Left hindlimb (tissue), 1 donor: Measurements from ENCODE around the gene UBE2R2.
"Not testable (repeated sequence)": the region's sequence is repeated elsewhere in the genome, so short reads cannot be mapped to it uniquely, and the experiment has no call there.

Experiments
- DNase-seq: peaks from one replicate; pipeline ENCODE4 v3.0.0-alpha.2; 2018

Gene UBE2R2

GRCh38 chr9:33932078-33932807 is 115.3 kb downstream of the UBE2R2 start:
- no peak for DNase-seq

DNA sequence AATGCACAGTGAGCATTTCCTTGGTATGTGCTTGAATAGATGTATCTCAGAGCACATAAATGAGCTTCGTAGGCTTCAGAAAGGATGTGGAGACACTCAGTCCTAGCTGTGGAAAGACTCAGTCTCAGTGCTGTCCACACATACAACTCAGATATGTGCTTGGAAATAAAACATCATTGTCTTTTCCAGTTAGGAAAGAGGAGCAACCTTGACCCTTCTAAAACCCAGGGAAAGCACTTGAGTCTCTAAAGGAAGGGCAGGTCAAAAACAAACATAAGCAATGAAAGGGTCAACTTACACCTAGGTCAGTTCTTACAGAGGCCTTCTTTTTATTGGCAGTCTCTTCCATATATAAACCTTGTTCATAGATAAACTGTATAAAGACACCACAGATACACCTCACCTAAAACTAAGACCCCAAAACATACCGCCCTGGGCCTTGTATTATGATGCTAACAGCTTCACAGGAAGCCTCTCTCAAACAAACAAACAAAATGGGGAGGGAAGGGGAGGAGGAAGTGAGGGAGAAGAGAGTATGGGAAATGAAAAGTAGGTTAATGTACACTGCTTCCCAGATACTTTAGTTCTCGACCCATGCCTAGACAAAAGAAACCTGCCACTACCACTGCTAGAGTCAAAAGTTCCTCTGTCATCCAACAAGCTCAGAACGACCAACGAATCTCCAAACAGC is 117.4 kb downstream of the UBE2R2 start:
- DNase-seq = no peak

DNA sequence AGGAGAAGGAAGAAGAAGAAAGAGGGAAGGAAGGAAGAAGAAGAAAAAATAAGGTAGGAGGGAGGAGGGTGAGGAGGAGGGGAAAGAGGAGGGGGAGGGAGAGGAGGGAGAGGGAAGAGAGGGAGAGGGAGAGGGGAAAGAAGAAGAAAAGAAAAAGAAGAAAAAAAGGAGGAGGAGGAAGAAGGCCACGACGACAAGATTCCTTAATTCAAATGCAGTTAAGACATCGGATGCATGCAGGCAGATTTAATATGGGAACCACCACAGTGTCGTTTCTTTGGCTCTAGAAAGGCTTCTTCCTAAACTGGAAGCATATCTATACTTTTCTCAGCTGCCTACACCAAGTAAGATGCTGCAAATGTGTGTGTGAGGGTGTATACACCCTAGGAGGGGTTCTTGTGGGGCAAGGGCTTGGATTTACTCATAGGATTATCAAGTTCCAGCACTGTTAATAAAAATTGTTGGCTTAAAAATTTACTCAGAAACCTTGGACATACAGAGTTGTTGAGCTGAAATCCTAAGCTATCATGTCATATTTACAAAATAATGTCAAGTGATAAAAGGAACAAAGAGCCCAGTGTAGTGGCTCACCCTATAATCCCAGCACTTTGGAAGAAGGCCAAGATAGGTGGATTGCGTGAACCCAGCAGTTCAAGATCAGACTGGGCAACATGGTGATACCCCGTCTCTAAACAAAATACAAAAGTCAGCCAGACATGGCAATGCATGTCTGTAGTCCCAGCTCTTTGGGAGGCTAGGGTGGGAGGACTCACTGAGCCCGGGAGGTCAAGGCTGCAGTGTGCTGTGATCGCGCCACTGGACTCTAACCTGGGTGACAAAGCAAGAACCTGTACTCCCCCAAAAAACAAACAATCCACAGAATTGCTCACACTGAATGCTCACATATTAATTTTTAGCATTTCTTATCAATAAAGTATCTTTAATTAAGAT is 123.2 kb downstream of the UBE2R2 start:
- DNase-seq = no peak

GRCh38 chr9:33942471-33943083 is 125.6 kb downstream of the UBE2R2 start:
- no peak for DNase-seq

GRCh38 chr9:33943389-33943788 is 126.4 kb downstream of the UBE2R2 start:
- DNase-seq = no peak

DNA sequence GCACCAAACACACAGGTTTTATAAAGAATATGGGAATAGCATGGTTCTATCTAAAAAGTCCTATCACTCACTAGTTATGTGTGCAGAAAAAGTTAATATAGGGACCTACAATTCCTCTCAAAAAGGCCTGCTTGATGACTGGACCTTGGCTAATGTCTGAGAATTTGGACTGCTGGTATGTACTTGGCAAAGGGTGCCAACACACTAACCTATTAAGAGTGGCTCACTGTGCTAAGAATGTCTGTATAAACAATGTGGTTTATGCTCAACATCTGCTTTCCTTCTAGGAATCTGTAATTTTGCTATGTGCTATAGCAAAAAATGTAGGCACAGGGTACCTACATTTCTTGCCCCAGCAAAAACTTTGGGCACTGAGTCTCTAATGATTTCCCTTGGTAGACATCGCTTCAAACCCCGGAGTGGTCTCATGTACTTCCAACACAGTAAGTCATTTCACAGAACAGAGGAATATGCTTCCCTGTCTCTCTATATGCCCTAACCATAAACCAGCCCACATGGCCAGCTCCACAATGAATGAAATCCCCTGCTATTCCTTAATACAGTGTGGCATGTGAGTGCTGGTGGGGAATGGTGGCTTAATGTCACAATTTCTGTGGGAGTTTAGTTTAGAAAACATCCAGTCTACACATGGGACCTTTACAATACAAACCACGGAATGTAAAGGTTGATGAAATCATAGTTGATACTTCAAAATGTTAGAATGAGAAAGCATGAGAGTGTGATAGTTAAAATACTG is 130.0 kb downstream of the UBE2R2 start:
- DNase-seq = no peak

GRCh38 chr9:33950371-33950770 is 133.4 kb downstream of the UBE2R2 start:
- DNase-seq = no peak

- no peak for DNase-seq
These were observed 135.1 kb downstream of the UBE2R2 start for GRCh38 chr9:33952066-33952465.

DNA sequence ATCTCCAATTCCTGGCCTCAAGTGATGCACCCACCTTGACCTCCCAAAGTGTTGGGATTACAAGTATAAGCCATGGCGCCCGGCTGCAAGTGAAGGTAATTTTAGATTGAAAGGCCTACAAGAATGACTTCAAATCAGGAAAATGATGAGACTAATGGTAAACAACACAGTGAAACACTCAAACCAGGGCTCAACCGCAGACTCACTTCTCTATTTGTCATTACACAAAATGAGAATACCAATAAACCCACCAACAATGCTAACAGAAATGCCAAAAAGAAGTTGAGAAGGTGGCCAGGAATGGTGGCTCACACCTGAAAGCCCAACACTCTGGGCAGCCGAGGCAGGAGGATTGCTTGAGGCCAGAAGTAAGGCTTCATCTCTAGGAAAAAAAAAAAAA is 139.6 kb downstream of the UBE2R2 start:
- DNase-seq = no peak

- DNase-seq = no peak
These were observed 142.8 kb downstream of the UBE2R2 start for GRCh38 chr9:33959725-33960124.

GRCh38 chr9:33962468-33962867 is 145.5 kb downstream of the UBE2R2 start:
- DNase-seq = not testable (repeated sequence)

DNA sequence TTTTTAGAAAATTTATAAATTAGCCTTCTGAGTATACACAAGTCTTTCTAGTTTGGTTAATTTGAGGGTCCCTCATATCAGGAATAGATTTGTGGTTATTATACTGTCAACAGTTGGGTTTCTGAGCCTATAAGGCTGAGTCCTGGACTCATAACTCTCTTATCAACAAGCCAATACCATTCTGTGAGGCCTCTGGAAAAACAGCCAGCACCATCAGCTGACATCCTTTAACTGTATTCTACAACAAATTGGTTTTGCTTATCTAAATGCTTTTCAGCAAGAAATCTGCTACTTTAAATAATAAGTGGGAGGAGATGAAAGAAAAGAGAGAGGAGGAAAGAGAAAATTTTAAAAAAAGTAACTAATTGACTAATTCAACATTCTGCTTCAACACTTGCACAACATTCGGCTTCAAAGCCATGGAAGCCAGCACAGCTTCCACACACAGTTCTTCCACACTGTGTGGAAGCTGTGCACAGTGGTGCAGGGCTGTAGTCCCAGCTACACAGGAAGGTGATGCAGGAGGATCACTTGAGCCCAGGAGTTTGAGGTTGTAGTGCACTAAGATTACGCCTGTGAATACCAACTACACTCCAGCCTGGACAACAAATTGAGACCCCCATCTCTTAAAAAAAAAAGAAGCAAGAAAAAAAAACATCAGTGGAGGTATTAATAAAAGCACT is 147.3 kb downstream of the UBE2R2 start:
- DNase-seq = no peak
